ENCODE results near the gene TTLL10. TPM values are rescaled to one million over a fixed set of nuclear protein-coding genes. Genes with fewer than 3 reads are reported as not detected.

Gene TTLL10
- total and polyA plus RNA-seq, 8 donors, result 0.13 to 6.4 (median 0.46) TPM; not detected in 5

- Histone ChIP-seq H3K27ac (no peak overlapping the region), H3K4me3 (no peak overlapping the region), H3K9me3 (peaks cover 0 to 3% (median 0%) of the 10 kb centered on the region in 4 donors), H3K4me1 (peaks cover 27 to 57% (median 54%) of the 10 kb centered on the region in 4 donors), H3K36me3 (peaks cover 0 to 19% (median 15%) of the 10 kb centered on the region in 4 donors), H3K27me3 (peaks cover 0 to 38% (median 34%) of the 10 kb centered on the region in 3 donors)
- intact Hi-C loops (cut with DNase I; ENCODE audit: low total_unique reads), result no loop called here
- no peak for DNase-seq
- no peak for TF ChIP-seq POLR2A (IDR thresholded peaks at IDR 0.05)
- TF ChIP-seq, protein P1, sequence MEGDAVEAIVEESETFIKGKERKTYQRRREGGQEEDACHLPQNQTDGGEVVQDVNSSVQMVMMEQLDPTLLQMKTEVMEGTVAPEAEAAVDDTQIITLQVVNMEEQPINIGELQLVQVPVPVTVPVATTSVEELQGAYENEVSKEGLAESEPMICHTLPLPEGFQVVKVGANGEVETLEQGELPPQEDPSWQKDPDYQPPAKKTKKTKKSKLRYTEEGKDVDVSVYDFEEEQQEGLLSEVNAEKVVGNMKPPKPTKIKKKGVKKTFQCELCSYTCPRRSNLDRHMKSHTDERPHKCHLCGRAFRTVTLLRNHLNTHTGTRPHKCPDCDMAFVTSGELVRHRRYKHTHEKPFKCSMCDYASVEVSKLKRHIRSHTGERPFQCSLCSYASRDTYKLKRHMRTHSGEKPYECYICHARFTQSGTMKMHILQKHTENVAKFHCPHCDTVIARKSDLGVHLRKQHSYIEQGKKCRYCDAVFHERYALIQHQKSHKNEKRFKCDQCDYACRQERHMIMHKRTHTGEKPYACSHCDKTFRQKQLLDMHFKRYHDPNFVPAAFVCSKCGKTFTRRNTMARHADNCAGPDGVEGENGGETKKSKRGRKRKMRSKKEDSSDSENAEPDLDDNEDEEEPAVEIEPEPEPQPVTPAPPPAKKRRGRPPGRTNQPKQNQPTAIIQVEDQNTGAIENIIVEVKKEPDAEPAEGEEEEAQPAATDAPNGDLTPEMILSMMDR (IDR thresholded peaks at IDR 0.05), result no peak
- TF ChIP-seq EP300 (IDR thresholded peaks at IDR 0.05), result no peak
- no peak for TF ChIP-seq POLR2AphosphoS5 (IDR thresholded peaks at IDR 0.05)
- 86 to 91% (median 90%) methylated on average over 19 to 27 of the region's 27 CpGs for WGBS, 5 donors
Measured at GRCh38 chr1:1235016-1235744, 61.5 kb downstream of the TTLL10 start.

DNA sequence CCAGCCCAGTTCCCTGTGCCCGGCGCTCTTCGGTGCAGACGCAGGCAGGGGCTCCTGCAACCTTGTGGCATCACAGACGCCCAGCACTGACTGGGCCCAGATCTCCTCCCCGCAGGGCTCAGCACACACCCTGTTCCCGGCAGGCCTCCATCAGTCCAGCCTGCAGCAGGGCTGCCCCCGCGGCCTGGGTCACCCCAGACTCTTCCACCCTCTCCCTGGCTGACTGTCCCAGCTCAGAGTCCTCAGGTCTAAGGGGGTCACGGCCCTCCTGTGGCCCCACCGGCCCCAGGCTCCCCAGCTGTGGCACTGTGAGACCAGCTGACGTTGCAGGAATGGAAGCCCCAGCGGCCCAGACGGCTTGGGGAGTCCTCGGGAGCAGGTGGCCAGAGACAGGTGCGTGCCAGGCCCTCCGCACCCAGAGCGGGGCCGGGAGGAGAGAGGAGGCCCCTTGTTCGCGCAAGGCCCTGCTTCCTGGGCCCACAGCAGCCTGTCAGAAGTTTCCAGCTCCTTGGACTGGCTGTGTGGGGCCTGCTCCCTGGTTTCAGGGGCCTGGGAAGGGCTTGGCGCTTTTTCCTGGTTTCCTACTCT lies 62.6 kb downstream of the TTLL10 start:
- H3K36me3 ChIP-seq, result peaks cover 0 to 19% (median 15%) of the 10 kb centered on the region in 4 donors
- no peak overlapping the region for H3K27ac ChIP-seq
- no peak for TF ChIP-seq EP300 (IDR thresholded peaks at IDR 0.05)
- TF ChIP-seq, protein P1 (IDR thresholded peaks at IDR 0.05), result no peak
- TF ChIP-seq POLR2AphosphoS5 (IDR thresholded peaks at IDR 0.05), result no peak
- no peak for TF ChIP-seq POLR2A (IDR thresholded peaks at IDR 0.05)
- peaks cover 21 to 47% (median 44%) of the 10 kb centered on the region in 4 donors for H3K4me1 ChIP-seq
- 71 to 77% (median 72%) methylated on average over 14 to 22 of the region's 22 CpGs for WGBS, 5 donors
- H3K9me3 ChIP-seq, result peaks cover 0 to 3% (median 0%) of the 10 kb centered on the region in 4 donors
- DNase-seq, result no peak
- intact Hi-C loops (cut with DNase I; ENCODE audit: low total_unique reads), result no loop called here
- H3K4me3 ChIP-seq, result no peak overlapping the region
- peaks cover 0 to 48% (median 41%) of the 10 kb centered on the region in 3 donors for H3K27me3 ChIP-seq

- Histone ChIP-seq H3K4me1 (peaks cover 21 to 47% (median 44%) of the 10 kb centered on the region in 4 donors), H3K27ac (no peak overlapping the region), H3K36me3 (peaks cover 0 to 19% (median 15%) of the 10 kb centered on the region in 4 donors), H3K27me3 (peaks cover 0 to 53% (median 41%) of the 10 kb centered on the region in 3 donors), H3K4me3 (no peak overlapping the region), H3K9me3 (peaks cover 0 to 3% (median 0%) of the 10 kb centered on the region in 4 donors)
- TF ChIP-seq EP300 (IDR thresholded peaks at IDR 0.05) (no peak), POLR2A (IDR thresholded peaks at IDR 0.05) (no peak), POLR2AphosphoS5 (IDR thresholded peaks at IDR 0.05) (no peak)
- TF ChIP-seq, protein P1 (IDR thresholded peaks at IDR 0.05), result no peak
- WGBS, 5 donors, result 19 to 41% (median 21%) methylated on average over 15 to 34 of the region's 34 CpGs
- intact Hi-C loops (cut with DNase I; ENCODE audit: low total_unique reads), result no loop called here
- DNase-seq, result peak in 1 of 2 donors; percentile 62
Measured at GRCh38 chr1:1236945-1237873, 63.5 kb downstream of the TTLL10 start.

All from stomach (tissue), 9 donors.